ENCODE data around the gene WDR91.

The WDR91 gene

GRCh38 chr7:135195156-135195555 is 16.2 kb downstream of the WDR91 start:
- Histone ChIP-seq H3K4me1 (ENCODE audit: control insufficient read depth, low read depth, low read length) (peaks cover 3% of the 10 kb centered on the region), H3K27ac (ENCODE audit: low read length) (no peak overlapping the region), H3K27me3 (ENCODE audit: control insufficient read depth, insufficient read depth, low read length) (no peaks in the 10 kb centered on the region), H3K36me3 (ENCODE audit: control insufficient read depth, low read depth, low read length) (peaks cover 7% of the 10 kb centered on the region), H3K4me3 (ENCODE audit: low read length) (no peak overlapping the region), H3K9ac (ENCODE audit: low read length) (no peak overlapping the region), H3K9me3 (ENCODE audit: control insufficient read depth, low read depth, low read length) (no peaks in the 10 kb centered on the region)

GRCh38 chr7:135194494-135195095 is 16.7 kb downstream of the WDR91 start:
- H3K36me3 ChIP-seq (ENCODE audit: control insufficient read depth, low read depth, low read length): peaks cover 7% of the 10 kb centered on the region

GRCh38 chr7:135193615-135194081 is 17.7 kb downstream of the WDR91 start:
- H3K4me1 ChIP-seq (ENCODE audit: control insufficient read depth, low read depth, low read length): no peaks in the 10 kb centered on the region
- H3K27me3 ChIP-seq (ENCODE audit: control insufficient read depth, insufficient read depth, low read length): no peaks in the 10 kb centered on the region
- H3K27ac ChIP-seq (ENCODE audit: low read length): no peak overlapping the region
- no peak overlapping the region for H3K4me3 ChIP-seq (ENCODE audit: low read length)
- H3K36me3 ChIP-seq (ENCODE audit: control insufficient read depth, low read depth, low read length): peaks cover 4% of the 10 kb centered on the region
- H3K9me3 ChIP-seq (ENCODE audit: control insufficient read depth, low read depth, low read length): no peaks in the 10 kb centered on the region
- H3K9ac ChIP-seq (ENCODE audit: low read length): no peak overlapping the region

More at GRCh38 chr7:135194494-135195095, 16.7 kb downstream of the WDR91 start:
- Histone ChIP-seq H3K9ac (ENCODE audit: low read length) (no peak overlapping the region), H3K27ac (ENCODE audit: low read length) (no peak overlapping the region), H3K4me1 (ENCODE audit: control insufficient read depth, low read depth, low read length) (peaks cover 1% of the 10 kb centered on the region), H3K9me3 (ENCODE audit: control insufficient read depth, low read depth, low read length) (no peaks in the 10 kb centered on the region), H3K27me3 (ENCODE audit: control insufficient read depth, insufficient read depth, low read length) (no peaks in the 10 kb centered on the region), H3K4me3 (ENCODE audit: low read length) (no peak overlapping the region)

GRCh38 chr7:135192914-135193536 is 18.3 kb downstream of the WDR91 start:
- Histone ChIP-seq H3K9ac (ENCODE audit: low read length) (no peak overlapping the region), H3K27ac (ENCODE audit: low read length) (no peak overlapping the region), H3K27me3 (ENCODE audit: control insufficient read depth, insufficient read depth, low read length) (no peaks in the 10 kb centered on the region), H3K9me3 (ENCODE audit: control insufficient read depth, low read depth, low read length) (no peaks in the 10 kb centered on the region), H3K4me1 (ENCODE audit: control insufficient read depth, low read depth, low read length) (no peaks in the 10 kb centered on the region), H3K4me3 (ENCODE audit: low read length) (no peak overlapping the region), H3K36me3 (ENCODE audit: control insufficient read depth, low read depth, low read length) (peaks cover 8% of the 10 kb centered on the region)

- no peaks in the 10 kb centered on the region for H3K9me3 ChIP-seq (ENCODE audit: control insufficient read depth, low read depth, low read length)
- no peak overlapping the region for H3K27ac ChIP-seq (ENCODE audit: low read length)
- peaks cover 11% of the 10 kb centered on the region for H3K36me3 ChIP-seq (ENCODE audit: control insufficient read depth, low read depth, low read length)
- no peaks in the 10 kb centered on the region for H3K4me1 ChIP-seq (ENCODE audit: control insufficient read depth, low read depth, low read length)
- H3K27me3 ChIP-seq (ENCODE audit: control insufficient read depth, insufficient read depth, low read length): no peaks in the 10 kb centered on the region
- H3K4me3 ChIP-seq (ENCODE audit: low read length): no peak overlapping the region
- no peak overlapping the region for H3K9ac ChIP-seq (ENCODE audit: low read length)
Measured at GRCh38 chr7:135190703-135191102, 20.6 kb downstream of the WDR91 start.

GRCh38 chr7:135189961-135190360 is 21.4 kb downstream of the WDR91 start:
- no peaks in the 10 kb centered on the region for H3K27me3 ChIP-seq (ENCODE audit: control insufficient read depth, insufficient read depth, low read length)
- no peak overlapping the region for H3K9ac ChIP-seq (ENCODE audit: low read length)
- H3K27ac ChIP-seq (ENCODE audit: low read length): no peak overlapping the region
- no peaks in the 10 kb centered on the region for H3K4me1 ChIP-seq (ENCODE audit: control insufficient read depth, low read depth, low read length)
- H3K9me3 ChIP-seq (ENCODE audit: control insufficient read depth, low read depth, low read length): no peaks in the 10 kb centered on the region
- no peak overlapping the region for H3K4me3 ChIP-seq (ENCODE audit: low read length)
- peaks cover 11% of the 10 kb centered on the region for H3K36me3 ChIP-seq (ENCODE audit: control insufficient read depth, low read depth, low read length)

- Histone ChIP-seq H3K4me1 (ENCODE audit: control insufficient read depth, low read depth, low read length) (no peaks in the 10 kb centered on the region), H3K27me3 (ENCODE audit: control insufficient read depth, insufficient read depth, low read length) (no peaks in the 10 kb centered on the region), H3K36me3 (ENCODE audit: control insufficient read depth, low read depth, low read length) (peaks cover 11% of the 10 kb centered on the region), H3K9me3 (ENCODE audit: control insufficient read depth, low read depth, low read length) (no peaks in the 10 kb centered on the region), H3K27ac (ENCODE audit: low read length) (no peak overlapping the region), H3K4me3 (ENCODE audit: low read length) (no peak overlapping the region), H3K9ac (ENCODE audit: low read length) (no peak overlapping the region)
Measured at GRCh38 chr7:135189221-135189662, 22.1 kb downstream of the WDR91 start.

- Histone ChIP-seq H3K27me3 (ENCODE audit: control insufficient read depth, insufficient read depth, low read length) (no peaks in the 10 kb centered on the region), H3K4me1 (ENCODE audit: control insufficient read depth, low read depth, low read length) (no peaks in the 10 kb centered on the region), H3K9me3 (ENCODE audit: control insufficient read depth, low read depth, low read length) (no peaks in the 10 kb centered on the region), H3K9ac (ENCODE audit: low read length) (no peak overlapping the region), H3K27ac (ENCODE audit: low read length) (no peak overlapping the region), H3K4me3 (ENCODE audit: low read length) (no peak overlapping the region), H3K36me3 (ENCODE audit: control insufficient read depth, low read depth, low read length) (peaks cover 13% of the 10 kb centered on the region)
Measured at GRCh38 chr7:135188298-135188984, 22.9 kb downstream of the WDR91 start.

GRCh38 chr7:135186841-135187253 is 24.5 kb downstream of the WDR91 start:
- H3K4me3 ChIP-seq (ENCODE audit: low read length): no peak overlapping the region
- no peaks in the 10 kb centered on the region for H3K4me1 ChIP-seq (ENCODE audit: control insufficient read depth, low read depth, low read length)
- H3K36me3 ChIP-seq (ENCODE audit: control insufficient read depth, low read depth, low read length): peaks cover 10% of the 10 kb centered on the region
- no peak overlapping the region for H3K9ac ChIP-seq (ENCODE audit: low read length)
- peaks cover under 1% of the 10 kb centered on the region for H3K9me3 ChIP-seq (ENCODE audit: control insufficient read depth, low read depth, low read length)
- H3K27ac ChIP-seq (ENCODE audit: low read length): no peak overlapping the region
- no peaks in the 10 kb centered on the region for H3K27me3 ChIP-seq (ENCODE audit: control insufficient read depth, insufficient read depth, low read length)

- Histone ChIP-seq H3K27ac (ENCODE audit: low read length) (no peak overlapping the region), H3K4me3 (ENCODE audit: low read length) (no peak overlapping the region), H3K27me3 (ENCODE audit: control insufficient read depth, insufficient read depth, low read length) (no peaks in the 10 kb centered on the region), H3K9ac (ENCODE audit: low read length) (no peak overlapping the region), H3K36me3 (ENCODE audit: control insufficient read depth, low read depth, low read length) (peaks cover 10% of the 10 kb centered on the region), H3K4me1 (ENCODE audit: control insufficient read depth, low read depth, low read length) (no peaks in the 10 kb centered on the region), H3K9me3 (ENCODE audit: control insufficient read depth, low read depth, low read length) (peaks cover 6% of the 10 kb centered on the region)
Measured at GRCh38 chr7:135186261-135186540, 25.1 kb downstream of the WDR91 start.

GRCh38 chr7:135185471-135186260 is 25.7 kb downstream of the WDR91 start:
- Histone ChIP-seq H3K27ac (ENCODE audit: low read length) (no peak overlapping the region), H3K4me1 (ENCODE audit: control insufficient read depth, low read depth, low read length) (no peaks in the 10 kb centered on the region), H3K9ac (ENCODE audit: low read length) (no peak overlapping the region), H3K4me3 (ENCODE audit: low read length) (no peak overlapping the region), H3K36me3 (ENCODE audit: control insufficient read depth, low read depth, low read length) (peaks cover 10% of the 10 kb centered on the region), H3K27me3 (ENCODE audit: control insufficient read depth, insufficient read depth, low read length) (no peaks in the 10 kb centered on the region), H3K9me3 (ENCODE audit: control insufficient read depth, low read depth, low read length) (peaks cover 12% of the 10 kb centered on the region)
